K562 (cell line): Measurements from ENCODE around the gene HSD11B1L. TPM values are rescaled to one million over a fixed set of nuclear protein-coding genes. Genes with fewer than 3 reads are reported as not detected.
A peak's percentile ranks its signal among the peaks of the same experiment; 100 is the strongest.

Experiments
- CEBPG ChIP-seq, 3 experiments: fragments of 200-800 bp in 1 of 3; sonication (Bioruptor generic) in 1 of 3; sonication (generic) in 1 of 3; formaldehyde crosslinking in 1 of 3; IDR thresholded peaks in 2 of 3; conservative IDR thresholded peaks in 1 of 3; 2 replicates each; pipeline versions ENCODE4 v1.6.1 to v1.8.0; 2016 to 2022; ENCODE audit warnings: missing compliant biosample characterization in 2 of 3, missing genetic modification characterization in 2 of 3, mild to moderate bottlenecking in 1 of 3, missing genetic modification reagents in 1 of 3
- KLF6 ChIP-seq: fragments of 250-450 bp; sonication (Bioruptor Pico); IDR thresholded peaks from 2 replicates; pipeline ENCODE4 v1.4.0; 2020; ENCODE audit warnings: mild to moderate bottlenecking, moderate library complexity, borderline replicate concordance
- LARP7 ChIP-seq: fragments of 450-650 bp; IDR thresholded peaks from 2 replicates; pipeline ENCODE4 v1.6.1; 2016
- MAFF ChIP-seq: IDR thresholded peaks from 2 replicates; pipeline ENCODE4 v1.6.1; 2012; ENCODE audit warnings: low read length, improper control_type of control experiment
- NFE2 ChIP-seq: IDR thresholded peaks from 2 replicates; pipeline ENCODE4 v1.6.1; 2014; ENCODE audit warnings: antibody characterized with exemption, low read depth
- NUFIP1 ChIP-seq: fragments of 450-650 bp; IDR thresholded peaks from 2 replicates; pipeline ENCODE4 v1.6.1; 2018; ENCODE audit not compliant: partially characterized antibody
- POLR2AphosphoS5 ChIP-seq: IDR thresholded peaks from 2 replicates; pipeline ENCODE4 v1.6.1; 2011; ENCODE audit warnings: mild to moderate bottlenecking, low read depth, low read length, moderate library complexity; ENCODE audit not compliant: control insufficient read depth, insufficient read depth
- SREBF1 ChIP-seq: fragments of 150-350 bp; IDR thresholded peaks from 2 replicates; pipeline ENCODE4 v1.6.1; 2014; ENCODE audit warnings: antibody characterized with exemption, low read depth, low read length, borderline replicate concordance
- SUPT5H ChIP-seq: fragments of 450-650 bp; IDR thresholded peaks from 2 replicates; pipeline ENCODE4 v1.6.1; 2016
- TEAD2 ChIP-seq: fragments of 450-650 bp; IDR thresholded peaks from 2 replicates; pipeline ENCODE4 v1.6.1; 2016; ENCODE audit warnings: missing genetic modification characterization, control low read depth, missing compliant biosample characterization
- ZKSCAN1 ChIP-seq: fragments of 150-350 bp; IDR thresholded peaks from 2 replicates; pipeline ENCODE4 v1.6.1; 2016; ENCODE audit warnings: low read depth, low read length
- ZNF232 ChIP-seq: sonication (generic); formaldehyde crosslinking; IDR thresholded peaks from 2 replicates; pipeline ENCODE4 v1.8.0; 2022; ENCODE audit warnings: mild to moderate bottlenecking, missing genetic modification reagents
- ZNF274 ChIP-seq: IDR thresholded peaks from 2 replicates; pipeline ENCODE4 v1.6.1; 2011; ENCODE audit warnings: low read depth, mild to moderate bottlenecking, low read length, moderate library complexity, borderline replicate concordance
- ZNF589 ChIP-seq: fragments of 200-800 bp; sonication (Bioruptor generic); IDR thresholded peaks from 2 replicates; pipeline ENCODE4 v1.6.1; 2016; ENCODE audit warnings: low read depth, missing genetic modification characterization, missing compliant biosample characterization
- polyA plus RNA-seq, 8 experiments: library from polyadenylated mRNA; depleted of rRNA in 4 of 8; stranded (reverse) in 5 of 8; unstranded in 3 of 8; fragments of >200 nt; fragmentation: Nextera tagmentation in 2 of 8; fragmentation: Illumina TruSeq in 1 of 8; extraction: Ambion mirVana in 2 of 8; extraction: Trizol in 1 of 8; gene quantifications; 2 replicates each; pipeline versions ENCODE4 v1.2.1 to v1.2.3, GENCODE V29; 2011 to 2014; ENCODE audit warnings: inconsistent platforms in 1 of 8, missing spikeins in 1 of 8
- total RNA-seq, 7 experiments: library from RNA; depleted of rRNA in 6 of 7; stranded (reverse); fragments of >200 nt in 6 of 7; fragmentation: Illumina TruSeq in 2 of 7; extraction: Trizol in 2 of 7; gene quantifications; 2 replicates each; pipeline versions ENCODE4 v1.2.1 to v1.2.3, GENCODE V29; 2011 to 2021; ENCODE audit warnings: low replicate concordance in 1 of 7
- TF ChIP-seq, protein P1 (sequence below): sonication (generic); formaldehyde crosslinking; IDR thresholded peaks from 2 replicates; pipeline ENCODE4 v1.8.0; 2022; ENCODE audit warnings: mild to moderate bottlenecking, missing genetic modification reagents
- TF ChIP-seq, protein P2 (sequence below): fragments of 250-450 bp; sonication (Bioruptor Pico); IDR thresholded peaks from 2 replicates; pipeline ENCODE4 v1.4.0; 2020
- TF ChIP-seq, protein P3 (sequence below): fragments of 450-650 bp; IDR thresholded peaks from 2 replicates; pipeline ENCODE4 v1.6.1; 2016; ENCODE audit warnings: antibody characterized with exemption
- TF ChIP-seq, protein P4 (sequence below): conservative IDR thresholded peaks from 2 replicates; pipeline ENCODE4 v1.6.1; 2011; ENCODE audit warnings: low read depth, mild to moderate bottlenecking, low read length; ENCODE audit not compliant: control insufficient read depth
- TF ChIP-seq, protein P5 (sequence below), 2 experiments: fragments of 450-650 bp in 1 of 2; IDR thresholded peaks; 2 replicates each; pipeline ENCODE4 v1.6.1; 2011 to 2017; ENCODE audit warnings: low read depth in 2 of 2, antibody characterized with exemption in 1 of 2, borderline replicate concordance in 1 of 2, low read length in 1 of 2, mild to moderate bottlenecking in 1 of 2, mixed read lengths in 1 of 2; ENCODE audit not compliant: control insufficient read depth in 1 of 2

HSD11B1L gene
- total and polyA plus RNA-seq, 9 of the 15 experiments (the other 6 are each of a cell fraction or from before 2014, with no cell fraction given): 0.31 to 7.7 (median 2.3) TPM

DNA sequence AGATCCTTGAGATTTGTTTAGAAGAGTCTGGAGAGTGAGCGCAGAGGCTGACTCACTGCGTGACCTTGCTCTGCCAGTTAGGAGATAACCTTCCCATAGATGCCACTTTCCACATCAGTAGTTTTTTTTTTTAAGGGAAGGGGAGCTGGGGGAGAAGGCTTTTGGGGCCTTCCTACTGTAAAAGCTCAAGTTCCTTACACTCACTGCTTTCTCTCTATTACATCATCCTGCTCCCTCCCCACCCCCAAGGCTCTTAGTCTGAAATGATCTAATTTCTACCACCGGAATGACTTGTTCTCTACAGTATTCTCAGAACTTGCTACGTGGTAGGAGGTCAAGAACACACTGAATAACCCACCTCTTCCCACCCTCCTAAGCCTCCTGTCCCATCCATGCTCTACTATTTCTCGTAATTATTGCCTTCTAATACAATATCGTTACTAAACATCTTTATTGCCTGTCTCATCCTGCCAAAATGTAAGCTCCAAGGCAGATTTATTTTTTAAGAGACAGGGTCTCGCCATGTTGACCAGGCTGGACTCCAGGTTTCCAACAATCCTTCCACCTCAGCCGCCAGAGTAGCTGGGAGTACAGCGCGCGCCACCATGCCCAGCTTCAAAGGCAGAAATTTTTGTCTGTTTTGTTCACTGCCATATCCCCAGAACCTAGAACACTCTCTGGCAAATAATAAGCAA, 37.9 kb downstream of the HSD11B1L start (continued):
- no peak for TF ChIP-seq KLF6 (CRISPR knock-in tag)
- TF ChIP-seq, protein P1, sequence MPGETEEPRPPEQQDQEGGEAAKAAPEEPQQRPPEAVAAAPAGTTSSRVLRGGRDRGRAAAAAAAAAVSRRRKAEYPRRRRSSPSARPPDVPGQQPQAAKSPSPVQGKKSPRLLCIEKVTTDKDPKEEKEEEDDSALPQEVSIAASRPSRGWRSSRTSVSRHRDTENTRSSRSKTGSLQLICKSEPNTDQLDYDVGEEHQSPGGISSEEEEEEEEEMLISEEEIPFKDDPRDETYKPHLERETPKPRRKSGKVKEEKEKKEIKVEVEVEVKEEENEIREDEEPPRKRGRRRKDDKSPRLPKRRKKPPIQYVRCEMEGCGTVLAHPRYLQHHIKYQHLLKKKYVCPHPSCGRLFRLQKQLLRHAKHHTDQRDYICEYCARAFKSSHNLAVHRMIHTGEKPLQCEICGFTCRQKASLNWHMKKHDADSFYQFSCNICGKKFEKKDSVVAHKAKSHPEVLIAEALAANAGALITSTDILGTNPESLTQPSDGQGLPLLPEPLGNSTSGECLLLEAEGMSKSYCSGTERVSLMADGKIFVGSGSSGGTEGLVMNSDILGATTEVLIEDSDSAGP (CRISPR knock-in tag): no peak
- TF ChIP-seq TEAD2 (tag): no peak
- no peak for TF ChIP-seq NUFIP1
- TF ChIP-seq, protein P2, sequence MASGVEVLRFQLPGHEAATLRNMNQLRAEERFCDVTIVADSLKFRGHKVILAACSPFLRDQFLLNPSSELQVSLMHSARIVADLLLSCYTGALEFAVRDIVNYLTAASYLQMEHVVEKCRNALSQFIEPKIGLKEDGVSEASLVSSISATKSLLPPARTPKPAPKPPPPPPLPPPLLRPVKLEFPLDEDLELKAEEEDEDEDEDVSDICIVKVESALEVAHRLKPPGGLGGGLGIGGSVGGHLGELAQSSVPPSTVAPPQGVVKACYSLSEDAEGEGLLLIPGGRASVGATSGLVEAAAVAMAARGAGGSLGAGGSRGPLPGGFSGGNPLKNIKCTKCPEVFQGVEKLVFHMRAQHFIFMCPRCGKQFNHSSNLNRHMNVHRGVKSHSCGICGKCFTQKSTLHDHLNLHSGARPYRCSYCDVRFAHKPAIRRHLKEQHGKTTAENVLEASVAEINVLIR: no peak
- no peak for TF ChIP-seq SREBF1
- TF ChIP-seq, protein P3, sequence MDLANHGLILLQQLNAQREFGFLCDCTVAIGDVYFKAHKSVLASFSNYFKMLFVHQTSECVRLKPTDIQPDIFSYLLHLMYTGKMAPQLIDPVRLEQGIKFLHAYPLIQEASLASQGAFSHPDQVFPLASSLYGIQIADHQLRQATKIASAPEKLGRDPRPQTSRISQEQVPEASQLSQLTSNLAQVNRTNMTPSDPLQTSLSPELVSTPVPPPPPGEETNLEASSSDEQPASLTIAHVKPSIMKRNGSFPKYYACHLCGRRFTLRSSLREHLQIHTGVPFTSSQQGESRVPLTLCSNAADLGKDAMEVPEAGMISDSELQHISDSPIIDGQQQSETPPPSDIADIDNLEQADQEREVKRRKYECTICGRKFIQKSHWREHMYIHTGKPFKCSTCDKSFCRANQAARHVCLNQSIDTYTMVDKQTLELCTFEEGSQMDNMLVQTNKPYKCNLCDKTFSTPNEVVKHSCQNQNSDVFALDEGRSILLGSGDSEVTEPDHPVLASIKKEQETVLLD: no peak
- peak; percentile 63 for TF ChIP-seq NFE2
- TF ChIP-seq ZNF274: no peak
- TF ChIP-seq ZKSCAN1: no peak
- TF ChIP-seq ZNF589 (CRISPR knock-in tag): 0 out of 2 replicates have a peak, but pooled peaks have one; percentile 49
- peak; percentile 74; the same call in 1 of the 2 replicates for TF ChIP-seq LARP7
- TF ChIP-seq, protein P4, sequence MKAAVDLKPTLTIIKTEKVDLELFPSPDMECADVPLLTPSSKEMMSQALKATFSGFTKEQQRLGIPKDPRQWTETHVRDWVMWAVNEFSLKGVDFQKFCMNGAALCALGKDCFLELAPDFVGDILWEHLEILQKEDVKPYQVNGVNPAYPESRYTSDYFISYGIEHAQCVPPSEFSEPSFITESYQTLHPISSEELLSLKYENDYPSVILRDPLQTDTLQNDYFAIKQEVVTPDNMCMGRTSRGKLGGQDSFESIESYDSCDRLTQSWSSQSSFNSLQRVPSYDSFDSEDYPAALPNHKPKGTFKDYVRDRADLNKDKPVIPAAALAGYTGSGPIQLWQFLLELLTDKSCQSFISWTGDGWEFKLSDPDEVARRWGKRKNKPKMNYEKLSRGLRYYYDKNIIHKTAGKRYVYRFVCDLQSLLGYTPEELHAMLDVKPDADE: no peak
- peak; percentile 94 for TF ChIP-seq SUPT5H
- TF ChIP-seq CEBPG (CRISPR knock-in tag; IDR thresholded peaks at IDR 0.05): peak; percentile 94
- peak; percentile 96 to 99 for TF ChIP-seq CEBPG (tag; conservative IDR thresholded peaks at IDR 0.05 in 1 of 2, IDR thresholded peaks at IDR 0.05 in 1 of 2)
- no peak for TF ChIP-seq ZNF232 (CRISPR knock-in tag)
- TF ChIP-seq MAFF: no peak
- TF ChIP-seq, protein P5, sequence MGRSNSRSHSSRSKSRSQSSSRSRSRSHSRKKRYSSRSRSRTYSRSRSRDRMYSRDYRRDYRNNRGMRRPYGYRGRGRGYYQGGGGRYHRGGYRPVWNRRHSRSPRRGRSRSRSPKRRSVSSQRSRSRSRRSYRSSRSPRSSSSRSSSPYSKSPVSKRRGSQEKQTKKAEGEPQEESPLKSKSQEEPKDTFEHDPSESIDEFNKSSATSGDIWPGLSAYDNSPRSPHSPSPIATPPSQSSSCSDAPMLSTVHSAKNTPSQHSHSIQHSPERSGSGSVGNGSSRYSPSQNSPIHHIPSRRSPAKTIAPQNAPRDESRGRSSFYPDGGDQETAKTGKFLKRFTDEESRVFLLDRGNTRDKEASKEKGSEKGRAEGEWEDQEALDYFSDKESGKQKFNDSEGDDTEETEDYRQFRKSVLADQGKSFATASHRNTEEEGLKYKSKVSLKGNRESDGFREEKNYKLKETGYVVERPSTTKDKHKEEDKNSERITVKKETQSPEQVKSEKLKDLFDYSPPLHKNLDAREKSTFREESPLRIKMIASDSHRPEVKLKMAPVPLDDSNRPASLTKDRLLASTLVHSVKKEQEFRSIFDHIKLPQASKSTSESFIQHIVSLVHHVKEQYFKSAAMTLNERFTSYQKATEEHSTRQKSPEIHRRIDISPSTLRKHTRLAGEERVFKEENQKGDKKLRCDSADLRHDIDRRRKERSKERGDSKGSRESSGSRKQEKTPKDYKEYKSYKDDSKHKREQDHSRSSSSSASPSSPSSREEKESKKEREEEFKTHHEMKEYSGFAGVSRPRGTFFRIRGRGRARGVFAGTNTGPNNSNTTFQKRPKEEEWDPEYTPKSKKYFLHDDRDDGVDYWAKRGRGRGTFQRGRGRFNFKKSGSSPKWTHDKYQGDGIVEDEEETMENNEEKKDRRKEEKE (IDR thresholded peaks at IDR 0.05; ENCODE audit: borderline replicate concordance in 1 of 2, control insufficient read depth in 1 of 2, low read depth in 2 of 2, low read length in 1 of 2): no peak
- peak; percentile 70 for TF ChIP-seq POLR2AphosphoS5
